ENCODE data around the gene TMEM273. TPM values are rescaled to one million over a fixed set of nuclear protein-coding genes. Genes with fewer than 3 reads are reported as not detected.

The TMEM273 gene
- total RNA-seq, 1 experiment from 2014 or later = not detected

- DNase-seq (ENCODE audit: extremely low read depth, low read depth) = no peak
Measured at GRCh38 chr10:49120911-49121310, 67.3 kb downstream of the TMEM273 start.

GRCh38 chr10:49119746-49120145 is 68.4 kb downstream of the TMEM273 start:
- no peak for DNase-seq (ENCODE audit: extremely low read depth, low read depth)

- DNase-seq (ENCODE audit: extremely low read depth, low read depth) = no peak
Measured at GRCh38 chr10:49118430-49119074, 69.6 kb downstream of the TMEM273 start.

GRCh38 chr10:49117376-49118070 is 70.7 kb downstream of the TMEM273 start:
- no peak for DNase-seq (ENCODE audit: extremely low read depth, low read depth)

GRCh38 chr10:49116509-49117375 is 71.4 kb downstream of the TMEM273 start:
- DNase-seq (ENCODE audit: extremely low read depth, low read depth) = no peak

- DNase-seq (ENCODE audit: extremely low read depth, low read depth) = no peak
Measured at GRCh38 chr10:49115796-49116508, 72.2 kb downstream of the TMEM273 start.

GRCh38 chr10:49115015-49115795 is 73.0 kb downstream of the TMEM273 start, which contains the start of gene VSTM4:
TSS of gene VSTM4 (minus strand) at chr10:49115522. CDS start at chr10:49115485, 37 bp downstream.
- no peak for DNase-seq (ENCODE audit: extremely low read depth, low read depth)

- no peak for DNase-seq (ENCODE audit: extremely low read depth, low read depth)
Measured at GRCh38 chr10:49114718-49115014, 73.5 kb downstream of the TMEM273 start.

GRCh38 chr10:49113741-49114141 is 74.5 kb downstream of the TMEM273 start:
- no peak for DNase-seq (ENCODE audit: extremely low read depth, low read depth)

GRCh38 chr10:49112851-49113250 is 75.3 kb downstream of the TMEM273 start:
- DNase-seq (ENCODE audit: extremely low read depth, low read depth) = no peak

- DNase-seq (ENCODE audit: extremely low read depth, low read depth) = no peak
Measured at GRCh38 chr10:49112098-49112497, 76.1 kb downstream of the TMEM273 start.

- no peak for DNase-seq (ENCODE audit: extremely low read depth, low read depth)
Measured at GRCh38 chr10:49111320-49111698, 76.9 kb downstream of the TMEM273 start.

GRCh38 chr10:49110684-49111319 is 77.4 kb downstream of the TMEM273 start:
- no peak for DNase-seq (ENCODE audit: extremely low read depth, low read depth)

- no peak for DNase-seq (ENCODE audit: extremely low read depth, low read depth)
Measured at GRCh38 chr10:49109669-49110340, 78.4 kb downstream of the TMEM273 start.

GRCh38 chr10:49108656-49109055 is 79.5 kb downstream of the TMEM273 start:
- no peak for DNase-seq (ENCODE audit: extremely low read depth, low read depth)

- no peak for DNase-seq (ENCODE audit: extremely low read depth, low read depth)
Measured at GRCh38 chr10:49107887-49108267, 80.3 kb downstream of the TMEM273 start.

GRCh38 chr10:49107111-49107886 is 80.9 kb downstream of the TMEM273 start:
- no peak for DNase-seq (ENCODE audit: extremely low read depth, low read depth)

- DNase-seq (ENCODE audit: extremely low read depth, low read depth) = no peak
Measured at GRCh38 chr10:49106451-49106850, 81.7 kb downstream of the TMEM273 start.
